K562 (cell line): Measurements from ENCODE around the gene DYNC2I2.

ENCODE experiments used
- EZH2 ChIP-seq: IDR thresholded peaks from 2 replicates; pipeline ENCODE4 v1.6.1; 2012; ENCODE audit warnings: low read depth, mild to moderate bottlenecking, inconsistent platforms, low read length, borderline replicate concordance
- KLF16 ChIP-seq: IDR thresholded peaks from 2 replicates; pipeline ENCODE4 v1.6.1; 2016; ENCODE audit warnings: antibody characterized with exemption
- SMC3 ChIP-seq: conservative IDR thresholded peaks from 2 replicates; pipeline ENCODE4 v1.6.1; 2011; ENCODE audit warnings: low read depth, low read length, improper control_type of control experiment; ENCODE audit not compliant: insufficient read depth
- ZNF766 ChIP-seq: fragments of 200-800 bp; sonication (Bioruptor generic); conservative IDR thresholded peaks from 2 replicates; pipeline ENCODE4 v1.6.1; 2016; ENCODE audit warnings: missing genetic modification characterization, missing compliant biosample characterization
- TF ChIP-seq, protein P1 (sequence below), 3 experiments: IDR thresholded peaks in 2 of 3; conservative IDR thresholded peaks in 1 of 3; 2 replicates each; pipeline ENCODE4 v1.5.1; 2011 to 2012; ENCODE audit warnings: low read length in 3 of 3, mild to moderate bottlenecking in 3 of 3, control low read depth in 2 of 3, improper control_type of control experiment in 1 of 3, inconsistent platforms in 1 of 3, low read depth in 1 of 3, mixed read lengths in 1 of 3, moderate library complexity in 1 of 3; ENCODE audit not compliant: insufficient read depth in 2 of 3
- TF ChIP-seq, protein P2 (sequence below): sonication (generic); formaldehyde crosslinking; IDR thresholded peaks from 2 replicates; pipeline ENCODE4 v1.8.1; 2023; ENCODE audit warnings: mild to moderate bottlenecking, missing genetic modification reagents
- TF ChIP-seq, protein P3 (sequence below): sonication (generic); formaldehyde crosslinking; IDR thresholded peaks from 2 replicates; pipeline ENCODE4 v1.8.1; 2023; ENCODE audit warnings: mild to moderate bottlenecking, missing genetic modification reagents

DNA sequence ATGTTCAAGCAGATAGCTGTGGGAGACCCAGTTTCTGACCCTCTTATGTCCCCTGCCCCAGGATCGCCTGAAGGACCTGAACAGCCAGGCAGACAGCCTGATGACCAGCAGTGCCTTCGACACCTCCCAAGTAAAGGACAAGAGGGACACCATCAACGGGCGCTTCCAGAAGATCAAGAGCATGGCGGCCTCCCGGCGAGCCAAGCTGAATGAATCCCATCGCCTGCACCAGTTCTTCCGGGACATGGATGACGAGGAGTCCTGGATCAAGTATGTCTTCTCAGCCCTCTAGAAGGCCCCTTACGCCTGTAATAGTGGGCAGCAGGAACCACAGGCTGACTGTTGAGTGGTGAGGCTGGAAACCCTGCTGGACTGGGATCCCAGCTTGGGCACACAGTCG lies 41.1 kb downstream of the DYNC2I2 start:
- TF ChIP-seq, protein P1, sequence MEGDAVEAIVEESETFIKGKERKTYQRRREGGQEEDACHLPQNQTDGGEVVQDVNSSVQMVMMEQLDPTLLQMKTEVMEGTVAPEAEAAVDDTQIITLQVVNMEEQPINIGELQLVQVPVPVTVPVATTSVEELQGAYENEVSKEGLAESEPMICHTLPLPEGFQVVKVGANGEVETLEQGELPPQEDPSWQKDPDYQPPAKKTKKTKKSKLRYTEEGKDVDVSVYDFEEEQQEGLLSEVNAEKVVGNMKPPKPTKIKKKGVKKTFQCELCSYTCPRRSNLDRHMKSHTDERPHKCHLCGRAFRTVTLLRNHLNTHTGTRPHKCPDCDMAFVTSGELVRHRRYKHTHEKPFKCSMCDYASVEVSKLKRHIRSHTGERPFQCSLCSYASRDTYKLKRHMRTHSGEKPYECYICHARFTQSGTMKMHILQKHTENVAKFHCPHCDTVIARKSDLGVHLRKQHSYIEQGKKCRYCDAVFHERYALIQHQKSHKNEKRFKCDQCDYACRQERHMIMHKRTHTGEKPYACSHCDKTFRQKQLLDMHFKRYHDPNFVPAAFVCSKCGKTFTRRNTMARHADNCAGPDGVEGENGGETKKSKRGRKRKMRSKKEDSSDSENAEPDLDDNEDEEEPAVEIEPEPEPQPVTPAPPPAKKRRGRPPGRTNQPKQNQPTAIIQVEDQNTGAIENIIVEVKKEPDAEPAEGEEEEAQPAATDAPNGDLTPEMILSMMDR (IDR thresholded peaks at IDR 0.05 in 2 of 3, conservative IDR thresholded peaks at IDR 0.05 in 1 of 3; ENCODE audit: insufficient read depth in 2 of 3, low read depth in 1 of 3, low read length in 3 of 3): no peak
- no peak for TF ChIP-seq SMC3
- TF ChIP-seq, protein P2, sequence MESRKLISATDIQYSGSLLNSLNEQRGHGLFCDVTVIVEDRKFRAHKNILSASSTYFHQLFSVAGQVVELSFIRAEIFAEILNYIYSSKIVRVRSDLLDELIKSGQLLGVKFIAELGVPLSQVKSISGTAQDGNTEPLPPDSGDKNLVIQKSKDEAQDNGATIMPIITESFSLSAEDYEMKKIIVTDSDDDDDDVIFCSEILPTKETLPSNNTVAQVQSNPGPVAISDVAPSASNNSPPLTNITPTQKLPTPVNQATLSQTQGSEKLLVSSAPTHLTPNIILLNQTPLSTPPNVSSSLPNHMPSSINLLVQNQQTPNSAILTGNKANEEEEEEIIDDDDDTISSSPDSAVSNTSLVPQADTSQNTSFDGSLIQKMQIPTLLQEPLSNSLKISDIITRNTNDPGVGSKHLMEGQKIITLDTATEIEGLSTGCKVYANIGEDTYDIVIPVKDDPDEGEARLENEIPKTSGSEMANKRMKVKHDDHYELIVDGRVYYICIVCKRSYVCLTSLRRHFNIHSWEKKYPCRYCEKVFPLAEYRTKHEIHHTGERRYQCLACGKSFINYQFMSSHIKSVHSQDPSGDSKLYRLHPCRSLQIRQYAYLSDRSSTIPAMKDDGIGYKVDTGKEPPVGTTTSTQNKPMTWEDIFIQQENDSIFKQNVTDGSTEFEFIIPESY (CRISPR knock-in tag): no peak
- TF ChIP-seq, protein P3, sequence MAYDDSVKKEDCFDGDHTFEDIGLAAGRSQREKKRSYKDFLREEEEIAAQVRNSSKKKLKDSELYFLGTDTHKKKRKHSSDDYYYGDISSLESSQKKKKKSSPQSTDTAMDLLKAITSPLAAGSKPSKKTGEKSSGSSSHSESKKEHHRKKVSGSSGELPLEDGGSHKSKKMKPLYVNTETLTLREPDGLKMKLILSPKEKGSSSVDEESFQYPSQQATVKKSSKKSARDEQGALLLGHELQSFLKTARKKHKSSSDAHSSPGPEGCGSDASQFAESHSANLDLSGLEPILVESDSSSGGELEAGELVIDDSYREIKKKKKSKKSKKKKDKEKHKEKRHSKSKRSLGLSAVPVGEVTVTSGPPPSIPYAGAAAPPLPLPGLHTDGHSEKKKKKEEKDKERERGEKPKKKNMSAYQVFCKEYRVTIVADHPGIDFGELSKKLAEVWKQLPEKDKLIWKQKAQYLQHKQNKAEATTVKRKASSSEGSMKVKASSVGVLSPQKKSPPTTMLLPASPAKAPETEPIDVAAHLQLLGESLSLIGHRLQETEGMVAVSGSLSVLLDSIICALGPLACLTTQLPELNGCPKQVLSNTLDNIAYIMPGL (CRISPR knock-in tag): no peak
- TF ChIP-seq EZH2: no peak
- no peak for TF ChIP-seq ZNF766
- TF ChIP-seq KLF16: no peak
